Measurements from ENCODE around the gene VPS13D.

GRCh38 chr1:12269351-12269750, 39.5 kb downstream of the VPS13D start:
- TF ChIP-seq CTCF (IDR thresholded peaks at IDR 0.05): no peak
- no peak for TF ChIP-seq POLR2A (IDR thresholded peaks at IDR 0.05)
- no peak for TF ChIP-seq POLR2AphosphoS5 (IDR thresholded peaks at IDR 0.05; ENCODE audit: insufficient read depth in 1 of 2, low read depth in 1 of 2)

All from vagina (tissue), 2 donors.